Middle frontal gyrus (tissue), 1 donor: Measurements from ENCODE around the gene RYR2.
A peak's percentile ranks its signal among the peaks of the same experiment; 100 is the strongest.
"Not testable (repeated sequence)": the region's sequence is repeated elsewhere in the genome, so short reads cannot be mapped to it uniquely, and the experiment has no call there.

ENCODE experiments used
- DNase-seq: peaks from one replicate; pipeline ENCODE4 v3.0.0-alpha.2; 2015; ENCODE audit warnings: low spot score; ENCODE audit errors: extremely low spot score

Gene RYR2

DNA sequence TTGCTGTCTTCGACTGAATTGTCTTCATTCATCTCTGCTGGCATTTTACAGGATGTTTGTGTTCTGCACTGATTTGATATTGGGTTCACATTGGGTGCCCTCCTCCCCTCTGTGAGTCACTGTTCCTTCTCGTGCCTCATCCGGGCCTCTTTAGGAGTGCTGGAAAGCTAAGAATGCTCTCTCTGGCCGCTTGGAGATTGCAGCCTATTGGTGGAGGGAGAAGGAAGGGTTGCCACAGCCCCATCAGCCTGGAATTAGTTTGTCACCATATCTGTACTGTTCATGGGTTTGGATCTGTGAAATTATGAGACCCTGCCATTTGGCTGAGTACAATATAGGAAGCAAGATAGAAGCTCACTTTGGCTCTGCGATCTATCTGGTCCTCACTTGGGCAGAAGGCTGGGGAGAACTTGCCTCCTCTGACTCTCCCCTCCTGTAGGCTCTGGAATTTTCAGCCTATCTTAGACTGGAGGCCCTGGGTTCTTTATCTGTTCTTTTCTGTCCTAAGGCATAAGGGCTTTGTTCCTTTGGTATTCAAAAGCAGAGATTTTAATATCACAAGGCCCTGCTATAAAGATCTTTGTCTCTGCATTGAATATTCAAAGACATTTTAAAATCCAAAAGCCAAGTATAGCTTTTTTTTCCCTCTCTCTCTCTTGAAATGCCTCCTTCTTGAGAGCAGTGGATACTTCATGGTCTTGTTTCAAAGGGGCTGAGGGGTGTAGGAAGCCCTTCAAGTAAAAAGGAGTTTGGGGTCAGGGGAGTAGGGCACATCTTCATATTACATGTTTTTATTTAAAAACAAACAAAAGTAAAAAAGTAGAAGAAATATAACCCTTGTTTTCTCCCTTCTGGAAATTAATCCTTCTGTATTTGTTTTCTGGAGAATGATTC, 500.8 kb downstream of the RYR2 start:
- DNase-seq: no peak

DNA sequence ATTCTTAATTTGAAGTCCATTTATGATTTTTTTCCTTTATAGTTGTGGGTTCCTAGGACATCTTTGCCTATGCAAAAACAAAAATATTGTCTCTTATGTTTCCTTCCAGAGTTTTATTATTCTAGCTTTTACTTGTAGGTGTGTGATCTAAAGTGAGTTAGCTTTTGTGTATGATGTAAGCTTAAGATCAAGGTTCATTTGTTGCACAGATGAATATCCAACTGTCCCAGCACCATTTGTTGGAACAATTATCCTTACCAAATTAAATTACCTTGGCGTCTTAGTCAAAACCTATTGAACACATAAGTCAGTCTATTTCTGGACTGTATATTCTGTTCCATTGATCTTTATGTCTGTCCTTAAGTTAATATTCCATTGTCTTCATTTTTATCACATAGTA, 511.1 kb downstream of the RYR2 start:
- no peak for DNase-seq

DNA sequence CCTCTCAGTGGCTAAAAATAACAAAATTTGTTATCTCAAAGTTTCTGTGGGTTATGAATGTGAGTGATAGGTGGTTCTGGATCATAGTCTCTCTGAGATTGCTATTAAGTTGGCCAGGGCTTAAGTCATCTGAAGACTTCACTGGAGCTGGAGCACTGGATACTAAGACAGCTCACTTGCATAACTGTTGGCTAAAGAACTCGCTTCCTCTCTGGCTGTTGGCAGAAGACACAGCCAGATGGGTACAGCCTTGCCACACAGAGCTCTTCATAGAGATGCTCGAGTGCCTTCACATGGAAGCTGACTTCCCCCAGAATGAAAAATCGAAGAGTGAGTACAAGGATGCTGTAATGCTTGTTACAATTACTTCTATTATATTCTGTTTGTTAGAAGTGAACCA, 514.9 kb downstream of the RYR2 start:
- DNase-seq: peak; percentile 41

DNA sequence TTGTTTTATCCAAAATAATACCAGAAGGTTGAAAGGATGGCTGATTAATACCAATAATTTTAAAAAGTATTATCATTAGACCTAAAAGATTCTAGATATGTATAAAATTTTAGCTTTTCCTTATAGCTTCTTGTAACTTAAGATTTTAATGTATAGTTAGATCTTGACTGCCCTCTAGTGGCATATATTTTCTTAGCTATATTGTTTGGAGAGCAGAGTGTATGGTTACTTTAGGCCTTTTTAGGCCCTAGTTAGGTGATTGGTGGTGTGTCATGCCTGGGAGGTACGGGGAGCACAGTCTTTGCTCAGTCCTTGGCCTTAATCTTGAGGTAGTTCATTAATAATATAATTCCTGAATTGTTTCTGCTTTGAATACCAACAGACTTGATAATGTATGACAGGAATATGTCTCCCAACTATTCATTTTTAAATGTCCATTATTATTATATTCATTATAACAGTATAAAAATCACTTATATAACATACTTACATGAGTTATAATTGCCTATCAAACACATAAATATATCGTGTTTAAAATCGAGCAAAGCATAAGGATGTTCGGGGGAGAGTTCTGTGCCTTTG, 520.3 kb downstream of the RYR2 start:
- DNase-seq: peak; percentile 76

DNA sequence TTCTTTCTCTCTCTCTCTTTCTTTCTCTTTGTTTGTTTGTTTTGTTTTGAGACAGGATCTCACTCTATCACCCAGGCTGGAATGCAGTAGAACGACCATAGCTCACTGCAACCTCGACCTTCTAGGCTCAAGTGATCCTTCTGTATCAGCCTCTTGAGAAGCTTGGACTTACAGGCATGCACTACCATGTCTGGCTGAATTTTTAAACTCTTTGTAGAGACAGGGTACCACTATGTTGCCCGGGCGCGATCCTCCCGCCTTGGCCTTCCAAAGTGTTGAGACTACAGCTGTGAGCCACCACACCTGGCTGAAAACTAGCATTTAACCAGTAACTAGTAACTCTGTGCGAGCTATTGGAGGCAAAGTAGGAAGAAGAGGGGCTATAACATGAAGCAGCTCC, 523.3 kb downstream of the RYR2 start:
- DNase-seq: no peak

DNA sequence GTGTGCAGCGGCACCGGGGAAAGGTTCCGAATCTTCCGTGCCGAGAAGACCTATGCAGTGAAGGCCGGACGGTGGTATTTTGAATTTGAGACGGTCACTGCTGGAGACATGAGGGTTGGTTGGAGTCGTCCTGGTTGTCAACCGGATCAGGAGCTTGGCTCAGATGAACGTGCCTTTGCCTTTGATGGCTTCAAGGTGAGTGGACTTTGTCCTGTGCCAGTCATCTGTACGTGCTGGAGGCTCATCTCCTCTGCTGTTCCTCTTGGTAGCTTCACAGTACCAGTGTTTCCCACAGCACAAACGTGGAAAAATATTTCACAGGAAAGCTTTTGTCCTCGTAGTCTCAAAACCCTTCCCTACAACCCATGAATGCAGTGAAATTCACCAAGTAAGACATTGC, 524.6 kb downstream of the RYR2 start:
- DNase-seq: no peak

DNA sequence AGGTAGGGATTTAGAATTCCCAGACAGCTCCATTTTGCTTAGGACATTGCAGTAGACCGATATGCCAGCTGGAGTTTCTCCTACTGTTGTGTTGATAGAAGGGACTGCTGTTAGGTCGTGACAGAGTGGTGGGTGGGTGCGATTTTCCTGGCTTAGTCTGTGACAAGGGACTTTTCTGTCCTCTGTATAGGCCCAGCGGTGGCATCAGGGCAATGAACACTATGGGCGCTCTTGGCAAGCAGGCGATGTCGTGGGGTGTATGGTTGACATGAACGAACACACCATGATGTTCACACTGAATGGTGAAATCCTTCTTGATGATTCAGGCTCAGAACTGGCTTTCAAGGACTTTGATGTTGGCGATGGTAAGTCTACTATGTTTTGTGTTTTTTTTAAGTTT, 527.0 kb downstream of the RYR2 start:
- DNase-seq: no peak

DNA sequence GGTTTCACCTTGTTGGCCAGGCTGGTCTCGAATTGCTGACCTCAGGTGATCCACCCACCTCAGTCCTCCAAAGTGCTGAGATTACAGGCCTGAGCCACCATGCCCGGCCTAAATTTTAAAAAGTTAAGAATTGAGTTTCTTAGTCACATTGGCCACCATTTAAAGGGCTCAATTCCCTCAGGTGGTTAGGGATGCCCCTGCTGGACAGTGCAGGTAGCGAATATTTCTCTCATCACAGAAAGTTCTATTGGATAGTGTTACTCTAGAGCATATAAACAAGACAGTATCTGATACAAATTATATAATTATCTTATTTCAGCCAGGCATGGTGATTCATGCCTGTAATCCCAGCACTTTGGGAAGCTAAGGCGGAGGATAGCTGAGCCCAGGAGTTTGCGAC, 528.5 kb downstream of the RYR2 start:
- DNase-seq: no peak

DNA sequence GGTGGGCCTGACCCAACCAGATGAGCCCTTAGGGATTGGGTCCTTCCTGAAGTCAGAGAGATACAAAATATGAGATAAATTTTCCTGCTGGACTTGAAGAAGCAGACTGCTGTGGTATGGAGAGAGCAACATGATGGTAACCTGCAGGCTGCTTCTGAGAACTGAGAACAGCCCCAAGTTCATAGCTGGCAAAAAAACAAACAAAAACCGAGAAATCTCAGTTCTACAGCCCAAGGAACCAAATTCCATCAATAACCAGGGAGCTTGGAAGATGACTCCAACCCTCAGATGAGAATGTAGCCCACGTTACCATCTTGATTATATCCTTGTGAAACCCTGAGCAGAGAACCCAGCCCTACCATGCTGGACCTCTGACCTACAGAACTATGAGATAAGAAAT, 532.6 kb downstream of the RYR2 start:
- DNase-seq: no peak

DNA sequence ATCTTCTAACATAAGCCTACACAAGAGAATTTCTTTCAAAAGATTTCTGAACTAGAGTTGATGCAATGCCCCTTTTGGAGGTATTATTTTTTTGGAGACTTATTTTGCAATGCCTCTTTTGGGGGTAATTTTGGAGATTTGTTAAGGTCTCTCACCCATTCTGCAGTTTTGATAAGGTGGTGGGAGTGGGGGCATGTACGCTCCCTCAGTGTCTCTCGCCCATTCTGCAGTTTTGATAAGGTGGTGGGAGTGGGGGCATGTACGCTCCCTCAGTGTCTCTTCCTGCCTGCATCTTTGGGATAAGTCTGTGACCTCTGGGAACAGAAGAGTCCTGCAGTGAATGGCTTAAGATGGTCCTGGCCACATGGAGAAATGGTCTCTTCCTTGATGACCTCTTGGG, 536.6 kb downstream of the RYR2 start:
- no peak for DNase-seq

DNA sequence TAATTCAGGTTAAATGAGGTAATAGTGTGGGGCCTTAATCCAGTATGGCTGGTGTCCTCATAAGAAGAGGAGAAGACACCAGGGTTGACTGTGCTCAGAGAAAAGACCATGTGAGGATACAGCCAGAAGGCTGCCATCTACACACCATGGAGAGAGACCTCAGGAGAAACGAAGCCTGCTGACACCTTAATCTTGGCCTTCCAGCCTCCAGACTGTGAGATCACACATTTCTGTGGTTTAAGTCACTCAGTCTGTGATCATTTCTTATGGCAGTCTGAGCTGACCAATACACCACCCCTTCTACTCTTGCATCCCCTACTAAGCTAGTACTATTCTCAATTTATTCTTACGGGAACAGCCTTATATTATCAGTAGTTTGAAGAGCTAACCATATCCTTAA, 538.7 kb downstream of the RYR2 start:
- no peak for DNase-seq

DNA sequence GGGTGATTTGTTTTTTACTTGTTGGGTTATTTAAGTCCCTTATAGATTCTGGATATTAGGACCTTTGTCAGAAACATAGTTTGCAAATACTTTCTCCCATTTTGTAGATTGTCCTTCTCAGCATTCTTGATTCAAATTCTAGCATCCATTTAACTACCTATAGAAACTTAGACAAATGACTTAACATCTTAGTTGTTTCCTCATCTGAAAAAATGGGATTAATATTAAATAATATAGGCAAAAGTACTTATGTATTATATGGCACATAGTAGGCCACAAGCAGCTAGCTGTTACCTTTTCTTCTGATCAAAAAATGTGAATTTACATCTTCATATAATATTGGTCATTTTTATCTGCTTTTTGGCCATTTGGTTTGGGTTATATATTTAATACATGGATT, 541.3 kb downstream of the RYR2 start:
- no peak for DNase-seq

DNA sequence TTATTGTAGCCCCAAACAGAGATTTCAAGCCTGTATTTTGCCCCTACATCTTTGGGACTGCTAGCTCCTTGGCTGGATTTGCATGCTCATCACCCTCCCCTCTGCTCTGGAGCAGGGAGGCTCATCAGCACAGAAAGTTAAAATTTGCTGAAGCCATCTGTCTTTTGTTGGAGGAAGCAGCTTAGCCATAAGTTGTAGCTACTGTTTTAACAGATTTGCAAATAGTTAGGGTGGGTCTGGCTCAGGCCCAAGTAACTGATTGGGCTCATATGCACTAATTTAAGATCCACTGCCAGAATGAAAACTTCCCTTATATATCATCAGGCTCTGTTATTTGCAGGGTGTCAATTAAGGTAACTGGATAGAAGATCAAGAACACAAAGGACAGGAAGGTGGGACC, 541.8 kb downstream of the RYR2 start:
- DNase-seq: no peak

DNA sequence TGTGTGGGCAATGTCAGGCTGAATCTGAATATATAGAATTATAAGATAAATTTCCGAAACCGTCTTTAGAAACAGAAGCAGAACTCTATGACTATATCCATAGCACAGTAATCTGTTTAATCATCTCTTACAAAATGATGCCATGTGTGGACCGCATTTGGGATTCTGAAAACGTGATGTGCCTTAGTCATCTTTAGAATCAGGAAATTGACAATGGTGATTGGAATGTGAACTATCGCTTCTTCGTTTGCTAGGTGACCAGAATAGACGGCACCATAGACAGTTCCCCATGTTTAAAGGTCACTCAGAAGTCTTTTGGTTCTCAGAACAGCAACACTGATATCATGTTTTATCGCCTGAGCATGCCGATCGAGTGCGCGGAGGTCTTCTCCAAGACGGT, 548.4 kb downstream of the RYR2 start:
- no peak for DNase-seq

DNA sequence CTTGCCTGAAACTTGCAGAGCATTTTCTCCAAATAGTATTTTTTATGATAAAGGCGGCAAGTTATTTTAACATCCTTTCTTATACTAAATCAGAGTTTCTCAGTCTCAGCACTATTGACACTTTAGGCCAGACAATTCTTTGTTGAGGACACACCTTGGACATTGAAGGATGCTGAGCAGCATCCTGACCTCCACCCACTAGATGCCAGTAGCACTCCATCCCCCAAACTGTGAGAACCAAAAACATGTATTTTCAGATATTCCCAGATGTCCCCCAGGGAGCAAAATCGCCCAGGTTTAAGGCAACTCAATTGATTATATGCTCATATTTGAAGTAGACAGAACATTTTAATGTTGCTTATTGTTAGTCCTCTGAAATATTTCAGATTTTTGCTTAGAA, 549.4 kb downstream of the RYR2 start:
- no peak for DNase-seq

DNA sequence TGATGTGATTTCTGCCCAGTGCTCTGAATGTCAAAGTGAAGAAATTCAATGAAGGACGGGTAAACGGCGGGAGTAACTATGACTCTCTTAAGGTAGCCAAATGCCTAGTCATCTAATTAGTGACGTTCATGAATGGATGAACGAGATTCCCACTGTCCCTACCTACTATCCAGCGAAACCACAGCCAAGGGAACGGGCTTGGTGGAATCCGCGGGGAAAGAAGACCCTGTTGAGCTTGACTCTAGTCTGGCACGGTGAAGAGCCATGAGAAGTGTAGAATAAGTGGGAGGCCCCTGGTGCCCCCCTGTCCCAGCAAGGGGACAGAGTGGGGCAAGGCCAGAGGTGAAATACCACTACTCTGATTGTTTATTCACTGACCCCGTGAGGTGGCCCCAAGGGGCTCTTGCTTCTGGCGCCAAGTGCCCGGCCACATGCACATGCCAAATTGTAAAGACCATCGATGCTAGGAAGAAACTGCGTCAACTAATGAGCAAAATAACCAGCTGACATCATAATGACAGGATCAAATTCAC, 561.1 kb downstream of the RYR2 start:
- DNase-seq: not testable (repeated sequence)

DNA sequence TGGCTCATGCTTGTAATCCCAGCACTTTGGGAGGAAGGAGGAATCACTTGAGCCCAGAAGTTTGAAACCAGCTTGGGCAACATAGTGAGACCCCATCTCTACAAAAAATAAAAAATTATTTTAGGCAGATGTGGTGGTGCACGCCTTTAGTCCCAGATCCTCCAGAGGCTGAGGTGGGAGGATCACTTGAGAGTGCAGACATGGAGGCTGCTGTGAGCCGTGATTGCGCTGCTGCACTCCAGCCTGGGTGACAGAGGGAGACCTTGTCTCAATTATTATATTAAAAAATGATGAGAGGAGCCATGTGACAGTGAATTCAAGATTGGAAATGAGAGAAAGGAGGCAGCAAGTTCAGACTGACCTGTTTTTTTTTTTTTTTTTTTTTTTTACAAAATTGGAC, 566.4 kb downstream of the RYR2 start:
- DNase-seq: no peak

DNA sequence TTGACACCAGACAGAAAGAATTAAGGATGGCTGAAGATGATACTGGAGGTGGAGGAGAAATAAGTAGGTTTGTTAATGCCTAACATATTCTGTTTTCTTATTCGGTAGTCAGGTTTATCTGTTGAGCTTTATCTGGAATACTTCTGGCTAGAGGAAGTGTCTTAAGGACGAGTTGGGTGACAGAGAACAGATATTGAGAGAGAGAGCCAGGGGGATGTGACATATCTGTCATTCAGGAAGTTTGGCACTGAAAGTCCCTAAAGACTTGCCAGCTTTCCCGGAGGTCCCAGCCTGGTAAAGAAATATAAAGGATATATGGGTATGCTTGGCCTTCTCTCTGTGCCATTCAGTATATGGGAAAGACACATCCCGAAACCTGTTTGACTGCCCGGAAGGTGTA, 568.2 kb downstream of the RYR2 start:
- DNase-seq: no peak

DNA sequence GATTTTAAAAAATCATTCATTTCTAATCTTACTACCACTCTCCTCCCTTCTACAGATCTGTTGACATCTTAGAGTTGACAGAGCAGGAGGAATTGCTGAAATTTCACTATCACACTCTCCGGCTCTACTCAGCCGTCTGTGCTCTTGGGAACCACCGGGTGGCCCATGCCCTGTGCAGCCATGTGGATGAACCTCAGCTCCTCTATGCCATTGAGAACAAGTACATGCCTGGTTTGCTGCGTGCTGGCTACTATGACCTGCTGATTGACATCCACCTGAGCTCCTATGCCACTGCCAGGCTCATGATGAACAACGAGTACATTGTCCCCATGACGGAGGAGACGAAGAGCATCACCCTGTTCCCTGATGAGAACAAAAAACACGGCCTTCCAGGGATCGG, 572.0 kb downstream of the RYR2 start:
- no peak for DNase-seq

DNA sequence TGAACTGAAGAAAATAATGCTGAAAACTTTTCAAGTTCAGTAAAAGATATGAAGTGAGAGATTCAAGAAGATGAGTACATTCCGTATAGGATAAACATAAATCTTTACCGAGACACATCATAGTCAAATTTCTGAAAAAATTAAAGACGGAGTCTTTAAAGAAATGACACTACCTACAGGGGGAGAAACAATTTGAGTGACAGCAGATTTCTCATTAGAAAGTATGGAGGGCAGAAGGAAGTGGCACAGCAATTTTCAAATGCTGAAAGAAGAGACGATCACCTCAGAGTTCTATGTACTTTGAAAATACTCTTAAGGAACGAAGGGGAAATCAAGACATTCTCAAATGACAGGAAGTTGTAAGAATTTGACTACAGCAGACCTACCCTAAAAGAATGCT, 577.6 kb downstream of the RYR2 start:
- DNase-seq: no peak

DNA sequence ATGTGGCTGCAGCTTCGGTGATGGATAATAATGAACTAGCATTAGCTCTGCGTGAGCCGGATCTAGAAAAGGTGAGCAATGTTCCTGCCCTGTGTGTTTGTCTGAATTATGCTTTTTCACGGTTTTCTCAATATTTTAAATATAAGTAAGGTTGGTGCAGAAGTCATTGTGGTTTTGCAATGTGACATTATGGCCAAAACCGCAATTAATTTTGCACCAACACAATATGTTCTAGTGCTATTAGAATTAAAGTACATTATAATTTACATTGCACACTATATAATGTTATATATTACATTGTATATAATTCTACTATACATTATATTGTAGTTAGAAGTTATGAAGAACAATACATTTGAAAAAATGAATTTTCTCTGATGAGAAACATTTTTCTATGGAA, 592.9 kb downstream of the RYR2 start:
- DNase-seq: no peak

DNA sequence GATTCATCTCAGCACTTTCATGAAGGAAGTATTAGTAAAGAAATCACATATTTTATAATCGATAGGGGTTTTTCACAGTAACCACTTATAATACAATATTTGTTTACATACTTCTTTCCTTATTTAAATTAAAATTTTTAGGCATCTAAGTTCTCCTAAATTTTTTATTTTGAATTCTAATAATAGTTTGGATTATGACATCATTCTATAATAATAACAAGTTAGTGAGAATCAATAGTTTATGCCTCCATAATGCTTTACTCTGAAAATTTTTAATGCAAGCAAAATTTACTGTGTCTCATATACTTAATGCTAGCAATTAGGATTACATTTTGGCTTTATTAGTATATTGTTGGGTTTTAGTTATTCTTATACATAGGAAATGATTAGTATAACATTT, 596.6 kb downstream of the RYR2 start:
- DNase-seq: no peak
